Fibroblast of lung (primary cell): Measurements from ENCODE around the gene OAS3. TPM values are rescaled to one million over a fixed set of nuclear protein-coding genes. Genes with fewer than 3 reads are reported as not detected.

Experiments
- DNase-seq, 2 donors: peaks; one replicate each; pipeline versions ENCODE4 v3.0.0 to v3.0.0-alpha.2; 2010; ENCODE audit warnings: low read depth in 2 of 2
- H2AFZ ChIP-seq: 2 replicates; pipeline ENCODE4 v1.5.1; 2012; ENCODE audit warnings: low read length, control low read depth, inconsistent platforms
- H3K27ac ChIP-seq: 2 replicates; pipeline ENCODE4 v1.5.1; 2011; ENCODE audit warnings: low read length, control low read depth; ENCODE audit not compliant: insufficient read depth
- H3K27me3 ChIP-seq: 2 replicates; pipeline ENCODE4 v1.5.1; 2011; ENCODE audit warnings: mild to moderate bottlenecking, low read length; ENCODE audit not compliant: control insufficient read depth, insufficient read depth
- H3K36me3 ChIP-seq: 2 replicates; pipeline ENCODE4 v1.5.1; 2011; ENCODE audit warnings: low read length; ENCODE audit not compliant: control insufficient read depth, insufficient read depth
- H3K4me1 ChIP-seq: 2 replicates; pipeline ENCODE4 v1.5.1; 2011; ENCODE audit warnings: low read length; ENCODE audit not compliant: control insufficient read depth, insufficient read depth; ENCODE audit errors: extremely low read depth
- H3K4me2 ChIP-seq: 2 replicates; pipeline ENCODE4 v1.5.1; 2011; ENCODE audit warnings: low read length, control low read depth; ENCODE audit not compliant: insufficient read depth; ENCODE audit errors: extremely low read depth
- H3K4me3 ChIP-seq, 4 experiments: fragments of 200-600 bp in 1 of 4; sonication (generic) in 1 of 4; replicated peaks in 1 of 4; 2 replicates each; pipeline ENCODE4 v1.5.1; 2011 to 2016; ENCODE audit warnings: low read length in 4 of 4, low read depth in 3 of 4, mild to moderate bottlenecking in 3 of 4, control low read depth in 2 of 4, inconsistent platforms in 1 of 4, mixed read lengths in 1 of 4; ENCODE audit not compliant: insufficient read depth in 1 of 4; ENCODE audit errors: control extremely low read depth in 1 of 4
- H3K79me2 ChIP-seq: 2 replicates; pipeline ENCODE4 v1.5.1; 2012; ENCODE audit warnings: mild to moderate bottlenecking, low read length, inconsistent platforms; ENCODE audit not compliant: control insufficient read depth, insufficient read depth
- H3K9ac ChIP-seq: 2 replicates; pipeline ENCODE4 v1.5.1; 2011; ENCODE audit warnings: mild to moderate bottlenecking, low read length, control low read depth; ENCODE audit not compliant: insufficient read depth
- H3K9me3 ChIP-seq: 2 replicates; pipeline ENCODE4 v1.5.1; 2012; ENCODE audit warnings: low read depth, low read length; ENCODE audit not compliant: control insufficient read depth, insufficient read depth
- H4K20me1 ChIP-seq: 2 replicates; pipeline ENCODE4 v1.5.1; 2011; ENCODE audit warnings: low read length; ENCODE audit not compliant: control insufficient read depth, insufficient read depth; ENCODE audit errors: extremely low read depth
- EZH2 ChIP-seq: IDR thresholded peaks from 2 replicates; pipeline ENCODE4 v1.5.1; 2012; ENCODE audit warnings: low read length, control low read depth, mild to moderate bottlenecking; ENCODE audit errors: missing control alignments
- polyA plus RNA-seq, 2 donors: library from polyadenylated mRNA; depleted of rRNA in 1 of 2; stranded (reverse) in 1 of 2; unstranded in 1 of 2; fragments of >200 nt; gene quantifications; 2 replicates each; pipeline ENCODE4 v1.2.1, GENCODE V29; 2011 to 2012; ENCODE audit warnings: missing spikeins in 1 of 2
- total RNA-seq: library from RNA; depleted of rRNA; stranded (reverse); fragments of >200 nt; gene quantifications from 2 replicates; pipeline ENCODE4 v1.2.1, GENCODE V29; 2014
- TF ChIP-seq, protein P1 (sequence below), 2 donors: IDR thresholded peaks in 1 of 2; conservative IDR thresholded peaks in 1 of 2; 1 replicate in 1 of 2; 2 replicates in 1 of 2; pipeline ENCODE4 v1.5.1; 2011 to 2012; ENCODE audit warnings: low read length in 2 of 2, control low read depth in 1 of 2, inconsistent platforms in 1 of 2, low read depth in 1 of 2, mild to moderate bottlenecking in 1 of 2

The OAS3 gene
- total and polyA plus RNA-seq, 2 donors (not counting 1 experiment from before 2014, with no cell fraction given) = 3.5 to 7.0 TPM

DNA sequence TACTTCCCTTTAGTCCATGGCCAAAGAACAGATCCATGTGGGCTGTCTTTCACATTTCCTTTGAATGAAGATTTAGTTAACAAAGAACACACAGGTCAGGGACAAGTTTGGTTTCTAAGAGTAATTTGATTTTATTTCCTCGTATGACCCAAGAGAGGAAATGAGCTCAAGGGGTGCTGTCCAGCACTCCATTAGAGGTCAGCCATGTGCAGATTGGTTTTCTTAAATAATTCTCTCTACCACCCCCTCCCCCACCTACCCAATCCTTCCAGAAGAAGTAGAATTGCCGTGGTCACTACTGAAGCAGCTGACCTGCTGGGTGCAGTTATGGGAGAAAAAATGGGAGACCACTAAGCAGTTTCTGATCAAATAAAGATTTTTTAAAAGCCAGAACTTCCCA is 45.4 kb upstream of the OAS3 start:
- H3K4me3 ChIP-seq = no peak overlapping the region
- no peaks in the 10 kb centered on the region for H3K9me3 ChIP-seq
- no peaks in the 10 kb centered on the region for H4K20me1 ChIP-seq
- no peaks in the 10 kb centered on the region for H3K4me1 ChIP-seq
- H3K4me2 ChIP-seq = no peak overlapping the region
- H3K9ac ChIP-seq = no peak overlapping the region
- no peaks in the 10 kb centered on the region for H3K36me3 ChIP-seq
- H2AFZ ChIP-seq = no peak overlapping the region
- no peaks in the 10 kb centered on the region for H3K79me2 ChIP-seq
- H3K27ac ChIP-seq = no peak overlapping the region
- no peak for DNase-seq
- H3K27me3 ChIP-seq = no peaks in the 10 kb centered on the region
- TF ChIP-seq EZH2 = no peak
- TF ChIP-seq, protein P1, sequence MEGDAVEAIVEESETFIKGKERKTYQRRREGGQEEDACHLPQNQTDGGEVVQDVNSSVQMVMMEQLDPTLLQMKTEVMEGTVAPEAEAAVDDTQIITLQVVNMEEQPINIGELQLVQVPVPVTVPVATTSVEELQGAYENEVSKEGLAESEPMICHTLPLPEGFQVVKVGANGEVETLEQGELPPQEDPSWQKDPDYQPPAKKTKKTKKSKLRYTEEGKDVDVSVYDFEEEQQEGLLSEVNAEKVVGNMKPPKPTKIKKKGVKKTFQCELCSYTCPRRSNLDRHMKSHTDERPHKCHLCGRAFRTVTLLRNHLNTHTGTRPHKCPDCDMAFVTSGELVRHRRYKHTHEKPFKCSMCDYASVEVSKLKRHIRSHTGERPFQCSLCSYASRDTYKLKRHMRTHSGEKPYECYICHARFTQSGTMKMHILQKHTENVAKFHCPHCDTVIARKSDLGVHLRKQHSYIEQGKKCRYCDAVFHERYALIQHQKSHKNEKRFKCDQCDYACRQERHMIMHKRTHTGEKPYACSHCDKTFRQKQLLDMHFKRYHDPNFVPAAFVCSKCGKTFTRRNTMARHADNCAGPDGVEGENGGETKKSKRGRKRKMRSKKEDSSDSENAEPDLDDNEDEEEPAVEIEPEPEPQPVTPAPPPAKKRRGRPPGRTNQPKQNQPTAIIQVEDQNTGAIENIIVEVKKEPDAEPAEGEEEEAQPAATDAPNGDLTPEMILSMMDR (conservative IDR thresholded peaks at IDR 0.05 in 1 of 2, IDR thresholded peaks at IDR 0.05 in 1 of 2; ENCODE audit: low read depth in 1 of 2, low read length in 2 of 2) = no peak

DNA sequence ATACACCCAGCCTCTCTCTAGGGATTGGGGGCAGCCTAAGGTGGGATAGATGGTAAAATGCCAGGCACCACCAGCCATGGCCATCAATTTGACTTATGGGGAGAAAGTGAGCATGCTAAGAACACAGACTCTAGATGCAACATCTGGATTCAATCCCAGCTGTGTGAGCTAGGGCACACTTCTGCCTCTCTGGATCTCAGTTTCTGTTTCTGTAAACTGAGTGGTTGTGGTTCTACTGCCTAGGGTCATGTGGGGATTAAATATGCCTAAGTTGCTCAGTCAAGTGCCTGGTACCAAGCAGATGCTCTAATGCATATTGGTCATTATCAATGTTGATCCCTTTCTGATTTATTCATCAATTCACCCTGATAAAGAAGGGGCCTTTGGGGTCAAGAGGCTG is 44.1 kb upstream of the OAS3 start:
- Histone ChIP-seq H4K20me1 (no peaks in the 10 kb centered on the region), H3K4me3 (no peak overlapping the region), H2AFZ (no peak overlapping the region), H3K9ac (no peak overlapping the region), H3K27me3 (no peaks in the 10 kb centered on the region), H3K27ac (no peak overlapping the region), H3K79me2 (no peaks in the 10 kb centered on the region), H3K36me3 (no peaks in the 10 kb centered on the region), H3K4me2 (no peak overlapping the region), H3K9me3 (no peaks in the 10 kb centered on the region), H3K4me1 (no peaks in the 10 kb centered on the region)
- TF ChIP-seq EZH2 = no peak
- TF ChIP-seq, protein P1 (conservative IDR thresholded peaks at IDR 0.05 in 1 of 2, IDR thresholded peaks at IDR 0.05 in 1 of 2; ENCODE audit: low read depth in 1 of 2, low read length in 2 of 2) = no peak
- DNase-seq = no peak

DNA sequence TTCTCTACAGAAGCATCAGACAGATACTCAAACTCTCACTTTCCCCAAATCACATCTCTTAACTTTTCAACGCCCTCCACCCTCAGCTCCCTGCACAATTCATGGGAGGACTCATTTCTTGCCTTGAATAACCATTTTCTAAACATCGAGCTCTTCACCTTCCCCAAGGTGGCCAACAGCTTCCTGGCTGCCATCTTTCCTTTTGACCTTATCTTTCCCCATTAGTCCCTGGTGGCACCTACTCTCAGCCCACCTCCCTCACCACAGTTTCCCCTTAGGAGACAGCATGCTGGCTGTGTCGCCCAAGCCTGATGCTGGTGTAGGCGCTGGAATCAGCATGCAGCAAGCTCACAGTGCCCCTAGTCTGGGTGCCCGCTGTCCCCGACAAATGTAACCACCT is 39.9 kb upstream of the OAS3 start:
- H3K36me3 ChIP-seq = no peaks in the 10 kb centered on the region
- H3K4me3 ChIP-seq = no peak overlapping the region

More for the DNA sequence above, 39.9 kb upstream of the OAS3 start:
- H3K9me3 ChIP-seq = no peaks in the 10 kb centered on the region
- H3K9ac ChIP-seq = no peak overlapping the region
- no peak overlapping the region for H3K27ac ChIP-seq
- TF ChIP-seq, protein P1 (conservative IDR thresholded peaks at IDR 0.05 in 1 of 2, IDR thresholded peaks at IDR 0.05 in 1 of 2; ENCODE audit: low read depth in 1 of 2, low read length in 2 of 2) = no peak
- no peak for TF ChIP-seq EZH2
- no peaks in the 10 kb centered on the region for H4K20me1 ChIP-seq
- DNase-seq = no peak
- H3K4me1 ChIP-seq = no peaks in the 10 kb centered on the region
- no peaks in the 10 kb centered on the region for H3K27me3 ChIP-seq
- no peak overlapping the region for H2AFZ ChIP-seq
- H3K4me2 ChIP-seq = no peak overlapping the region
- H3K79me2 ChIP-seq = no peaks in the 10 kb centered on the region
